Natural killer cell (primary cell): ENCODE data around the gene SV2C. TPM values are rescaled to one million over a fixed set of nuclear protein-coding genes. Genes with fewer than 3 reads are reported as not detected.

Experiments
- ATAC-seq, 3 donors: fragments of 150-1000 bp in 2 of 3; fragments of 200-7000 bp in 1 of 3; cut with Tn5 transposase; 1 replicate in 1 of 3; 2 replicates in 2 of 3; pipeline ENCODE4 v1.10.0; 2021; ENCODE audit warnings: mild to moderate bottlenecking in 2 of 3, moderate library complexity in 2 of 3
- DNase-seq, 2 donors: peaks; one replicate each; pipeline versions ENCODE4 v3.0.0 to v3.0.0-alpha.2; 2013 to 2021; ENCODE audit warnings: mixed read lengths in 1 of 2
- H3K27ac ChIP-seq: one replicate; pipeline ENCODE4 v1.5.1; 2013; ENCODE audit warnings: mild to moderate bottlenecking, low read length
- H3K27me3 ChIP-seq: one replicate; pipeline ENCODE4 v1.6.1; 2013; ENCODE audit warnings: low read length; ENCODE audit not compliant: control insufficient read depth, insufficient read depth
- H3K36me3 ChIP-seq: one replicate; pipeline ENCODE4 v1.6.1; 2013; ENCODE audit warnings: low read length; ENCODE audit not compliant: control insufficient read depth, insufficient read depth
- H3K4me1 ChIP-seq: one replicate; pipeline ENCODE4 v1.6.1; 2013; ENCODE audit warnings: low read length; ENCODE audit not compliant: control insufficient read depth, insufficient read depth
- H3K4me3 ChIP-seq: one replicate; pipeline ENCODE4 v1.5.1; 2013; ENCODE audit warnings: low read length
- H3K9me3 ChIP-seq: one replicate; pipeline ENCODE4 v1.6.1; 2013; ENCODE audit warnings: low read length; ENCODE audit not compliant: control insufficient read depth, insufficient read depth
- H3K27ac Mint-ChIP-seq, 2 donors: one replicate each; pipeline ENCODE4 v1.8.0; 2022; ENCODE audit warnings: mild to moderate bottlenecking in 2 of 2, mixed read lengths in 2 of 2, moderate library complexity in 1 of 2
- H3K27me3 Mint-ChIP-seq, 2 donors: one replicate each; pipeline ENCODE4 v1.8.0; 2022; ENCODE audit warnings: low read depth in 2 of 2, mixed read lengths in 2 of 2
- H3K36me3 Mint-ChIP-seq: one replicate; pipeline ENCODE4 v1.8.0; 2022; ENCODE audit warnings: mixed read lengths
- H3K4me1 Mint-ChIP-seq, 2 donors: one replicate each; pipeline ENCODE4 v1.8.0; 2022; ENCODE audit warnings: mixed read lengths in 2 of 2
- H3K4me3 Mint-ChIP-seq: one replicate; pipeline ENCODE4 v1.8.0; 2022; ENCODE audit warnings: mild to moderate bottlenecking, moderate library complexity, mixed read lengths
- H3K9me3 Mint-ChIP-seq, 2 donors: one replicate each; pipeline ENCODE4 v1.8.0; 2022; ENCODE audit warnings: mixed read lengths in 2 of 2
- WGBS: methylation state at CpG from one replicate; pipeline ENCODE4 v1.1.7; 2013; ENCODE audit warnings: missing lambda C conversion rate; ENCODE audit not compliant: insufficient coverage; 5-methylcytosine and 5-hydroxymethylcytosine counted together
- intact Hi-C: fragments of 100-400 bp; cut with micrococcal nuclease; formaldehyde crosslinking; loops from one replicate; pipeline ENCODE4 v1.14.2; 2022
- total RNA-seq, 4 donors: library from RNA; stranded (reverse); fragments of 120-200 nt in 1 of 4; gene quantifications; one replicate each; pipeline versions ENCODE4 v1.2.3 to v1.2.4, GENCODE V29; 2013 to 2022
- TF ChIP-seq, protein P1 (sequence below): fragments of 200-600 bp; IDR thresholded peaks from one replicate; pipeline ENCODE4 v1.8.0; 2022; ENCODE audit warnings: antibody characterized with exemption

SV2C gene
- total RNA-seq, 3 donors from 2014 or later (not counting 1 experiment from before 2014, with no cell fraction given) = not detected

DNA sequence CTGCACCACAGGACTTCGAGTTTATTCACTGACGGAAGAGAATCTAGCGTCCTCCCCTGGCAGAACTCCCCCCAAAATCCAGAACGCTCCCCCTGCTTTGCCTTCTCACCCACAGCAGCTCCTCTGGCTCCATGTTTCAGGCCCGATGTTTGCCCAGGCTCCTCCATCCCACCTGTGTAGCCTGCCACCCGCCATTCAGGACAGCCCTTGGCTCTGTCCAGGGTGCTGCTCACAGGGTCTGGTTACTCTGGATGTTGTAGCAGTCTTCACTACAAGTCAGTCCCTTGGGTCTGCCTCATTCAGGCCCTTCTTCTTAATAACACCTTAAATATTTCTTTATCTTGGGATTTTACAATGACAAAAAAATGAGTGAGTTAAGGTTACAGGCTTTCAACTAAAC is 41.3 kb upstream of the SV2C start:
- Mint-ChIP-seq H3K27ac (no peak overlapping the region), H3K4me1 (peaks cover 0 to 7% of the 10 kb centered on the region in 2 donors), H3K36me3 (no peaks in the 10 kb centered on the region), H3K9me3 (no peaks in the 10 kb centered on the region), H3K4me3 (no peak overlapping the region), H3K27me3 (peaks cover 38 to 64% of the 10 kb centered on the region in 2 donors)
- Histone ChIP-seq H3K9me3 (no peaks in the 10 kb centered on the region), H3K27me3 (peaks cover 5% of the 10 kb centered on the region), H3K4me1 (no peaks in the 10 kb centered on the region), H3K4me3 (no peak overlapping the region), H3K27ac (no peak overlapping the region), H3K36me3 (no peaks in the 10 kb centered on the region)
- ATAC-seq = no peak
- TF ChIP-seq, protein P1, sequence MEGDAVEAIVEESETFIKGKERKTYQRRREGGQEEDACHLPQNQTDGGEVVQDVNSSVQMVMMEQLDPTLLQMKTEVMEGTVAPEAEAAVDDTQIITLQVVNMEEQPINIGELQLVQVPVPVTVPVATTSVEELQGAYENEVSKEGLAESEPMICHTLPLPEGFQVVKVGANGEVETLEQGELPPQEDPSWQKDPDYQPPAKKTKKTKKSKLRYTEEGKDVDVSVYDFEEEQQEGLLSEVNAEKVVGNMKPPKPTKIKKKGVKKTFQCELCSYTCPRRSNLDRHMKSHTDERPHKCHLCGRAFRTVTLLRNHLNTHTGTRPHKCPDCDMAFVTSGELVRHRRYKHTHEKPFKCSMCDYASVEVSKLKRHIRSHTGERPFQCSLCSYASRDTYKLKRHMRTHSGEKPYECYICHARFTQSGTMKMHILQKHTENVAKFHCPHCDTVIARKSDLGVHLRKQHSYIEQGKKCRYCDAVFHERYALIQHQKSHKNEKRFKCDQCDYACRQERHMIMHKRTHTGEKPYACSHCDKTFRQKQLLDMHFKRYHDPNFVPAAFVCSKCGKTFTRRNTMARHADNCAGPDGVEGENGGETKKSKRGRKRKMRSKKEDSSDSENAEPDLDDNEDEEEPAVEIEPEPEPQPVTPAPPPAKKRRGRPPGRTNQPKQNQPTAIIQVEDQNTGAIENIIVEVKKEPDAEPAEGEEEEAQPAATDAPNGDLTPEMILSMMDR = no peak
- intact Hi-C loops = no loop called here
- WGBS = 53% methylated on average over 6 of the region's 6 CpGs
- DNase-seq = no peak

DNA sequence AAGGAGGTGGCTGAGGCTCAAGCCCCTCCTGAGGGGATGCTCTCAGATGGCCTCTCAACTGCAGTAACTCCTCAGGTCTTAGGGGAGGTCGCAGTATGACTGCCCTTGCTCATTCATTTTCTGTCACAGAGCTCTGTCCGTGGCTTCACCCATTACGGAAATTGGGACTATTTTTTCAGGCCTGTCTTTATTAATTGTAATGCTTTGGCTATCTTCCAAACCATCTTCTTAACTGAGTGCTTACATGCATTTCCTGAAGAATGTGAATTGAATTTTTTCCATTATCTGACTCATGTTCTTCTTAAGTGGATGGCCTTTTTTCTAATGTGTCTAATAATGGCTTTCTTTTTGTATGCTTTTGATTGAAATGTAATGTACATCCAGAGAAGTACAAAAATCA is 36.4 kb upstream of the SV2C start:
- no peak overlapping the region for H3K27ac ChIP-seq
- H3K9me3 ChIP-seq = no peaks in the 10 kb centered on the region
- TF ChIP-seq, protein P1 = no peak
- H3K4me1 ChIP-seq = no peaks in the 10 kb centered on the region
- H3K4me3 ChIP-seq = no peak overlapping the region
- H3K36me3 Mint-ChIP-seq = no peaks in the 10 kb centered on the region
- intact Hi-C loops = no loop called here
- no peak for DNase-seq
- no peaks in the 10 kb centered on the region for H3K36me3 ChIP-seq
- H3K27me3 Mint-ChIP-seq = peaks cover 35 to 74% of the 10 kb centered on the region in 2 donors
- H3K4me3 Mint-ChIP-seq = no peak overlapping the region
- H3K4me1 Mint-ChIP-seq = no peaks in the 10 kb centered on the region
- no peak overlapping the region for H3K27ac Mint-ChIP-seq
- H3K27me3 ChIP-seq = no peaks in the 10 kb centered on the region
- WGBS = 38% methylated on average over 3 of the region's 3 CpGs
- peaks cover 0 to 2% of the 10 kb centered on the region in 2 donors for H3K9me3 Mint-ChIP-seq
- no peak for ATAC-seq

DNA sequence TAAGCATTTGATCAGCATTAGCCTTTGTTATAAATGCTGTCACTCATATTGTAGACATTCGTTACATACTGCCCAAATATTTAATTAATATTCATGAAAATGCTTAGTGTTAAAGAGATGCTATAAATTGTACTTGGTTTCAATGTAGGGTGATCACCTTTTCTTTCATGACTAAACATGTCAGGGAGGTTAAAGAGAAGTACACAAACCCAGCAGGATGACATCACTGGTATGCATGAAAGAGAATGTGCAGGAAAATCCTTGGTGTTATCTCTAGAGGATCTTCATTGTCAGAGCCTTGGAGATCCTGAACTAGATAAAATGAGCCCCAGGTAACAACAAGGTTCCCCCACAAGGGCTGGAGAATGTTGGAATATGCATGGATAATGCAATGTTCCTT is 33.0 kb upstream of the SV2C start:
- Mint-ChIP-seq H3K4me3 (no peak overlapping the region), H3K36me3 (no peaks in the 10 kb centered on the region), H3K27me3 (peaks cover 20 to 55% of the 10 kb centered on the region in 2 donors), H3K4me1 (no peaks in the 10 kb centered on the region), H3K27ac (no peak overlapping the region), H3K9me3 (peaks cover 0 to 2% of the 10 kb centered on the region in 2 donors)
- Histone ChIP-seq H3K9me3 (no peaks in the 10 kb centered on the region), H3K36me3 (no peaks in the 10 kb centered on the region), H3K27ac (no peak overlapping the region), H3K27me3 (no peaks in the 10 kb centered on the region), H3K4me1 (no peaks in the 10 kb centered on the region), H3K4me3 (no peak overlapping the region)
- WGBS = no CpG with 5 or more reads among the region's 1 CpG
- ATAC-seq (no peak), DNase-seq (no peak)
- TF ChIP-seq, protein P1 = no peak
- intact Hi-C loops = no loop called here

DNA sequence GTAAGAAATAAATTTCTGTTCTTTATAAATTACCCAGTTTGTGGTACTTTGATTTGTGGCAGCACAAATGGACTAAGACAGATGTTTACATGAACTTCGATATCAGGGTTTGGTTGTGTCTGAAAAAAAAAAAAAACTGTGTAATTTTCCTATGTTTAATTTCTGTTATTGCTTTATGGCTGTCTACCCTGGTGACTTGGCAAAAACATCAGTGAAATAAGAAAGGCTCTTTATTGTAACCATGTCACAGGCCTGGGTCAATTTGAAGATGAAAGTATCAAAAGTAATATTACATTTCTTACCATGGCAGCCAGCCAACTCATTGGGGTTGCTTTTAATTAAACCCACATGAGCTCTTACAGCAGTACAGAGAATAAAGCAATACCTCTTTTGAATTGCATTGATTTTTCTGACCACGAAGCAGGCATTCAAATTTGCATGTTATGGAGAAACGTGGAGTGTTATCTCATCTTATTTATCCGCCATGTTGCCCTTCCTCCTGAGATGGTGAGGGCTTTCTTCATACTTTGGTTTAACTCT is 20.6 kb upstream of the SV2C start:
- TF ChIP-seq, protein P1 = no peak
- Histone ChIP-seq H3K27me3 (peaks cover 3% of the 10 kb centered on the region), H3K36me3 (no peaks in the 10 kb centered on the region), H3K27ac (no peak overlapping the region), H3K9me3 (no peaks in the 10 kb centered on the region), H3K4me1 (no peaks in the 10 kb centered on the region), H3K4me3 (no peak overlapping the region)
- Mint-ChIP-seq H3K4me3 (no peak overlapping the region), H3K27me3 (peaks cover 15 to 46% of the 10 kb centered on the region in 2 donors), H3K9me3 (no peaks in the 10 kb centered on the region), H3K27ac (no peak overlapping the region), H3K4me1 (no peaks in the 10 kb centered on the region), H3K36me3 (no peaks in the 10 kb centered on the region)
- DNase-seq (no peak), ATAC-seq (no peak)
- 93% methylated on average over 2 of the region's 4 CpGs for WGBS
- intact Hi-C loops = no loop called here
